HEK293 (cell line): ENCODE measurements around the gene WFS1.

Experiments
- CTCF ChIA-PET: fragments of 350-600 bp; formaldehyde crosslinking; extraction: SDS; loops from one replicate; lab custom pipeline; 2021; ENCODE audit warnings: antibody characterized with exemption; lab: Yijun Ruan, JAX
- POLR2A ChIA-PET: fragments of 300-600 bp; formaldehyde crosslinking; extraction: SDS; loops from one replicate; lab custom pipeline; 2020; ENCODE audit warnings: antibody characterized with exemption, inconsistent platforms; lab: Yijun Ruan, JAX
- H3K27ac ChIP-seq: fragments of 200-500 bp; sonication (Bioruptor generic); 2 replicates; pipeline ENCODE4 v1.5.1; 2014; ENCODE audit warnings: low read depth, low read length, control low read depth, inconsistent platforms; ENCODE audit errors: extremely low read depth
- H3K36me3 ChIP-seq, 2 experiments: fragments of 200-500 bp in 1 of 2; sonication (Bioruptor generic) in 1 of 2; 1 replicate in 1 of 2; 2 replicates in 1 of 2; pipeline ENCODE4 v1.5.1; 2014 to 2017; ENCODE audit warnings: inconsistent platforms in 2 of 2, low read length in 2 of 2; ENCODE audit not compliant: control insufficient read depth in 2 of 2, insufficient read depth in 1 of 2
- H3K4me1 ChIP-seq: fragments of 200-500 bp; sonication (Bioruptor generic); 2 replicates; pipeline ENCODE4 v1.5.1; 2014; ENCODE audit warnings: mild to moderate bottlenecking, low read length, inconsistent platforms; ENCODE audit not compliant: control insufficient read depth, insufficient read depth
- H3K4me3 ChIP-seq: 2 replicates; pipeline ENCODE4 v1.5.1; 2011; ENCODE audit warnings: low read depth, mild to moderate bottlenecking, control low read depth, low read length, moderate library complexity
- H3K9me3 ChIP-seq: fragments of 200-500 bp; sonication (Bioruptor generic); 2 replicates; pipeline ENCODE4 v1.5.1; 2014; ENCODE audit warnings: low read depth, low read length, inconsistent platforms; ENCODE audit not compliant: control insufficient read depth, insufficient read depth
- GLIS2 ChIP-seq: fragments of 450-650 bp; formaldehyde crosslinking; IDR thresholded peaks from 2 replicates; pipeline ENCODE4 v1.5.1; 2016; ENCODE audit warnings: missing biosample characterization, missing genetic modification characterization
- PRDM6 ChIP-seq: fragments of 450-650 bp; formaldehyde crosslinking; IDR thresholded peaks from 2 replicates; pipeline ENCODE4 v1.5.1; 2017; ENCODE audit warnings: missing biosample characterization, missing genetic modification characterization
- SP3 ChIP-seq: fragments of 450-650 bp; formaldehyde crosslinking; IDR thresholded peaks from 2 replicates; pipeline ENCODE4 v1.5.1; 2016; ENCODE audit warnings: missing biosample characterization, missing genetic modification characterization
- TCF7L2 ChIP-seq: IDR thresholded peaks from 2 replicates; pipeline ENCODE4 v1.6.1; 2011; ENCODE audit warnings: low read depth, mild to moderate bottlenecking, inconsistent platforms, low read length, moderate library complexity, borderline replicate concordance
- TRIM28 ChIP-seq: IDR thresholded peaks from 2 replicates; pipeline ENCODE4 v1.6.1; 2011; ENCODE audit warnings: low read length, control low read depth, borderline replicate concordance
- ZBTB17 ChIP-seq: fragments of 450-650 bp; formaldehyde crosslinking; IDR thresholded peaks from 2 replicates; pipeline ENCODE4 v1.5.1; 2016; ENCODE audit warnings: missing biosample characterization, missing genetic modification characterization
- ZBTB48 ChIP-seq: fragments of 450-650 bp; formaldehyde crosslinking; IDR thresholded peaks from 2 replicates; pipeline ENCODE4 v1.5.1; 2016; ENCODE audit warnings: missing biosample characterization, missing genetic modification characterization
- ZEB2 ChIP-seq: fragments of 450-650 bp; formaldehyde crosslinking; IDR thresholded peaks from 2 replicates; pipeline ENCODE4 v1.5.1; 2016; ENCODE audit warnings: missing biosample characterization, missing genetic modification characterization
- ZNF155 ChIP-seq: fragments of 450-650 bp; formaldehyde crosslinking; IDR thresholded peaks from 2 replicates; pipeline ENCODE4 v1.5.1; 2016; ENCODE audit warnings: missing biosample characterization, missing genetic modification characterization
- ZNF16 ChIP-seq: fragments of 450-650 bp; formaldehyde crosslinking; IDR thresholded peaks from 2 replicates; pipeline ENCODE4 v1.5.1; 2016; ENCODE audit warnings: low read depth, missing biosample characterization, missing genetic modification characterization
- ZNF184 ChIP-seq: fragments of 450-650 bp; IDR thresholded peaks from 2 replicates; pipeline ENCODE4 v1.5.1; 2018; ENCODE audit warnings: missing biosample characterization, mild to moderate bottlenecking, missing genetic modification characterization
- ZNF19 ChIP-seq: fragments of 450-650 bp; formaldehyde crosslinking; IDR thresholded peaks from 2 replicates; pipeline ENCODE4; 2016; ENCODE audit warnings: missing biosample characterization, missing genetic modification characterization, low read depth
- ZNF423 ChIP-seq: fragments of 450-650 bp; formaldehyde crosslinking; IDR thresholded peaks from 2 replicates; pipeline ENCODE4 v1.5.1; 2016; ENCODE audit warnings: missing biosample characterization, missing genetic modification characterization
- ZNF488 ChIP-seq: fragments of 450-650 bp; formaldehyde crosslinking; IDR thresholded peaks from 2 replicates; pipeline ENCODE4 v1.5.1; 2016; ENCODE audit warnings: missing biosample characterization, missing genetic modification characterization
- ZNF530 ChIP-seq: fragments of 450-650 bp; formaldehyde crosslinking; IDR thresholded peaks from 2 replicates; pipeline ENCODE4 v1.5.1; 2016; ENCODE audit warnings: low read depth, missing biosample characterization, missing genetic modification characterization
- ZNF544 ChIP-seq: fragments of 450-650 bp; formaldehyde crosslinking; IDR thresholded peaks from 2 replicates; pipeline ENCODE4 v1.5.0; 2017; ENCODE audit warnings: missing biosample characterization, missing genetic modification characterization
- ZNF623 ChIP-seq: fragments of 450-650 bp; formaldehyde crosslinking; IDR thresholded peaks from 2 replicates; pipeline ENCODE4 v1.5.1; 2016; ENCODE audit warnings: missing biosample characterization, missing genetic modification characterization
- ZNF658 ChIP-seq: fragments of 450-650 bp; formaldehyde crosslinking; IDR thresholded peaks from 2 replicates; pipeline ENCODE4; 2016; ENCODE audit warnings: missing biosample characterization, missing genetic modification characterization
- ZNF776 ChIP-seq: fragments of 450-650 bp; formaldehyde crosslinking; IDR thresholded peaks from 2 replicates; pipeline ENCODE4 v1.5.0; 2017; ENCODE audit warnings: missing biosample characterization, missing genetic modification characterization, borderline replicate concordance
- TF ChIP-seq, protein P1 (sequence below): fragments of 450-650 bp; formaldehyde crosslinking; IDR thresholded peaks from 2 replicates; pipeline ENCODE4 v1.5.1; 2017; ENCODE audit warnings: missing biosample characterization, mild to moderate bottlenecking, missing genetic modification characterization, moderate library complexity
- TF ChIP-seq, protein P2 (sequence below): fragments of 450-650 bp; IDR thresholded peaks from 2 replicates; pipeline ENCODE4 v1.5.1; 2018; ENCODE audit warnings: missing biosample characterization, mild to moderate bottlenecking, missing genetic modification characterization

WFS1 gene

DNA sequence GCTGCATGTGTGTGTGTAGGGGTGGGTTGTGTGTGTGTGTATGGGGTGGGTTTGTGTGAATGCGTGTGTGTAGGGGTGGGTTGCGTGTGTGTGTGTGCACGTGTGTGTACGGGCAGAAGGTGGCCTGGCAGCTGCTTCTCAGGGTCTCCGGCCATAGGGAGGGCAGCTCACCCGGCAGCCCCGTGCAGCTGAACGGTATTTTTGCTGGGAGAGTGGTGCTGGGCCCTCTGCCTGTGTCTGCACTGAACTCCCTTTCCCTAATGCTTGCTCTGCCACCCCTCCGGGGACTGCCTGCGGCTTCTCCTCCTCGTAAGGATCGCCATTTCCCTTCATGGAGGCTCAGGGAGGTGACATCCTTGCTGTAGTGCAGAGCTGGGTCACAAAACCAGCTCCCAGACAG lies 30.2 kb downstream of the WFS1 start:
- H3K27ac ChIP-seq, result no peak overlapping the region
- POLR2A ChIA-PET, result no interaction called here
- TF ChIP-seq ZNF623 (no peak), ZNF544 (tag by site-specific recombination) (no peak), ZNF16 (no peak), ZNF776 (no peak), ZBTB17 (tag by site-specific recombination) (no peak), SP3 (tag by site-specific recombination) (no peak), ZNF19 (tag by site-specific recombination) (no peak), ZEB2 (no peak), TCF7L2 (no peak), ZNF530 (no peak), GLIS2 (tag by site-specific recombination) (no peak), ZNF155 (tag by site-specific recombination) (no peak), TRIM28 (no peak)
- TF ChIP-seq, protein P1, sequence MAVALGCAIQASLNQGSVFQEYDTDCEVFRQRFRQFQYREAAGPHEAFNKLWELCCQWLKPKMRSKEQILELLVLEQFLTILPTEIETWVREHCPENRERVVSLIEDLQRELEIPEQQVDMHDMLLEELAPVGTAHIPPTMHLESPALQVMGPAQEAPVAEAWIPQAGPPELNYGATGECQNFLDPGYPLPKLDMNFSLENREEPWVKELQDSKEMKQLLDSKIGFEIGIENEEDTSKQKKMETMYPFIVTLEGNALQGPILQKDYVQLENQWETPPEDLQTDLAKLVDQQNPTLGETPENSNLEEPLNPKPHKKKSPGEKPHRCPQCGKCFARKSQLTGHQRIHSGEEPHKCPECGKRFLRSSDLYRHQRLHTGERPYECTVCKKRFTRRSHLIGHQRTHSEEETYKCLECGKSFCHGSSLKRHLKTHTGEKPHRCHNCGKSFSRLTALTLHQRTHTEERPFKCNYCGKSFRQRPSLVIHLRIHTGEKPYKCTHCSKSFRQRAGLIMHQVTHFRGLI (tag by site-specific recombination), result no peak
- H3K4me3 ChIP-seq, result no peak overlapping the region
- H3K4me1 ChIP-seq, result no peaks in the 10 kb centered on the region
- no peaks in the 10 kb centered on the region for H3K9me3 ChIP-seq
- H3K36me3 ChIP-seq, result peaks cover 0 to 74% of the 10 kb centered on the region in 2 experiments; a peak in 1 of 3 replicates
- CTCF ChIA-PET, result no interaction called here

- TF ChIP-seq, protein P2, sequence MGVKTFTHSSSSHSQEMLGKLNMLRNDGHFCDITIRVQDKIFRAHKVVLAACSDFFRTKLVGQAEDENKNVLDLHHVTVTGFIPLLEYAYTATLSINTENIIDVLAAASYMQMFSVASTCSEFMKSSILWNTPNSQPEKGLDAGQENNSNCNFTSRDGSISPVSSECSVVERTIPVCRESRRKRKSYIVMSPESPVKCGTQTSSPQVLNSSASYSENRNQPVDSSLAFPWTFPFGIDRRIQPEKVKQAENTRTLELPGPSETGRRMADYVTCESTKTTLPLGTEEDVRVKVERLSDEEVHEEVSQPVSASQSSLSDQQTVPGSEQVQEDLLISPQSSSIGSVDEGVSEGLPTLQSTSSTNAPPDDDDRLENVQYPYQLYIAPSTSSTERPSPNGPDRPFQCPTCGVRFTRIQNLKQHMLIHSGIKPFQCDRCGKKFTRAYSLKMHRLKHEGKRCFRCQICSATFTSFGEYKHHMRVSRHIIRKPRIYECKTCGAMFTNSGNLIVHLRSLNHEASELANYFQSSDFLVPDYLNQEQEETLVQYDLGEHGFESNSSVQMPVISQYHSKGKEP (tag by site-specific recombination), result no peak
- TF ChIP-seq ZNF184 (tag by site-specific recombination) (no peak), ZNF658 (tag by site-specific recombination) (no peak), ZBTB48 (tag by site-specific recombination) (no peak), PRDM6 (tag by site-specific recombination) (no peak), ZNF423 (tag by site-specific recombination) (no peak), ZNF488 (tag by site-specific recombination) (no peak)
Measured at GRCh38 chr4:6300359-6300758, 30.7 kb downstream of the WFS1 start.

More at GRCh38 chr4:6300359-6300758, 30.7 kb downstream of the WFS1 start:
- POLR2A ChIA-PET, result no interaction called here
- Histone ChIP-seq H3K4me3 (no peak overlapping the region), H3K27ac (no peak overlapping the region), H3K36me3 (peaks cover 0 to 70% of the 10 kb centered on the region in 2 experiments; a peak in 1 of 3 replicates), H3K4me1 (no peaks in the 10 kb centered on the region), H3K9me3 (no peaks in the 10 kb centered on the region)
- CTCF ChIA-PET, result no interaction called here
